Right lobe of liver (tissue), 6 donors: ENCODE measurements around the gene SARNP. TPM values are rescaled to one million over a fixed set of nuclear protein-coding genes. Genes with fewer than 3 reads are reported as not detected.

Source experiments
- ATAC-seq, 4 donors: fragments of 200-7000 bp; cut with Tn5 transposase; one replicate each; pipeline ENCODE4 v1.9.1; 2020; ENCODE audit warnings: mild to moderate bottlenecking in 4 of 4, moderate library complexity in 4 of 4
- DNase-seq, 3 donors: peaks; one replicate each; pipeline ENCODE4 v3.0.0-alpha.2; 2020
- H3K27ac ChIP-seq, 3 donors: fragments of 200-600 bp; one replicate each; pipeline ENCODE4 v1.8.0; 2022
- H3K27me3 ChIP-seq, 2 donors: fragments of 200-600 bp; one replicate each; pipeline ENCODE4 v1.8.0; 2022
- H3K36me3 ChIP-seq, 4 donors: fragments of 200-600 bp; sonication (generic) in 1 of 4; one replicate each; pipeline versions ENCODE4 v1.5.1 to v1.8.0; 2017 to 2022; ENCODE audit warnings: control low read depth in 1 of 4
- H3K4me1 ChIP-seq, 4 donors: fragments of 200-600 bp; sonication (generic) in 1 of 4; one replicate each; pipeline versions ENCODE4 v1.5.1 to v1.8.0; 2017 to 2022; ENCODE audit warnings: control low read depth in 1 of 4
- H3K4me3 ChIP-seq, 3 donors: fragments of 200-600 bp; one replicate each; pipeline ENCODE4 v1.8.0; 2022
- H3K9me3 ChIP-seq, 4 donors: fragments of 200-600 bp; sonication (generic) in 1 of 4; one replicate each; pipeline versions ENCODE4 v1.5.1 to v1.8.0; 2017 to 2022; ENCODE audit warnings: control low read depth in 1 of 4
- CTCF ChIP-seq, 4 donors: fragments of 200-600 bp in 3 of 4; fragments of 450-650 bp in 1 of 4; IDR thresholded peaks; one replicate each; pipeline versions ENCODE4 v1.5.1 to v1.8.0; 2016 to 2022; ENCODE audit warnings: antibody characterized with exemption in 4 of 4, mild to moderate bottlenecking in 2 of 4
- POLR2A ChIP-seq: fragments of 450-650 bp; IDR thresholded peaks from one replicate; pipeline ENCODE4 v1.6.1; 2017; ENCODE audit warnings: antibody characterized with exemption, mild to moderate bottlenecking
- WGBS: methylation state at CpG from one replicate; pipeline ENCODE4 v1.1.6; 2018; ENCODE audit warnings: low coverage, low lambda C conversion rate; ENCODE audit not compliant: insufficient coverage; ENCODE audit errors: missing lambda C conversion rate; 5-methylcytosine and 5-hydroxymethylcytosine counted together
- intact Hi-C, 2 donors: fragments of 100-400 bp; cut with DNase I; formaldehyde crosslinking; loops; one replicate each; pipeline versions ENCODE4 v1.11.2 to v1.14.1; 2022
- total RNA-seq, 6 experiments: library from RNA; depleted of rRNA in 2 of 6; stranded (reverse); fragments of >200 nt in 2 of 6; fragmentation: NEBNext Ultra II Directional in 3 of 6; extraction: Animal tissue kit (Norgen Biotek cat#: 25700) in 3 of 6; gene quantifications; one replicate each; pipeline versions ENCODE4 v1.1.0 to v1.2.4, GENCODE V29; 2016 to 2023
- donor health status: DM: no; HTN: yes; CAD: no.
- donor health status: DM: no; HTN: no; CAD: no.
- donor health status: DM: no; HTN: no; CAD: no.
- donor health status: DM: no; HTN: yes; CAD: no.
- donor health status: DM: no; HTN: yes; CAD: no.

Gene SARNP
- total RNA-seq, 6 experiments from 2014 or later, result 11.3 to 22.3 (median 17.0) TPM

- DNase-seq (no peak), ATAC-seq (no peak)
- WGBS, result 91% methylated on average over 7 of the region's 7 CpGs
- H3K4me3 ChIP-seq, result no peak overlapping the region
- no peaks in the 10 kb centered on the region for H3K4me1 ChIP-seq
- H3K9me3 ChIP-seq, result no peaks in the 10 kb centered on the region
- intact Hi-C loops, result no loop called here
- TF ChIP-seq CTCF (IDR thresholded peaks at IDR 0.05), result no peak
- TF ChIP-seq POLR2A, result no peak
- H3K36me3 ChIP-seq, result peaks cover 5 to 78% (median 31%) of the 10 kb centered on the region in 4 donors
- H3K27me3 ChIP-seq, result no peaks in the 10 kb centered on the region
- H3K27ac ChIP-seq, result no peak overlapping the region
These were observed 29.0 kb downstream of the SARNP start for GRCh38 chr12:55788546-55788945.

DNA sequence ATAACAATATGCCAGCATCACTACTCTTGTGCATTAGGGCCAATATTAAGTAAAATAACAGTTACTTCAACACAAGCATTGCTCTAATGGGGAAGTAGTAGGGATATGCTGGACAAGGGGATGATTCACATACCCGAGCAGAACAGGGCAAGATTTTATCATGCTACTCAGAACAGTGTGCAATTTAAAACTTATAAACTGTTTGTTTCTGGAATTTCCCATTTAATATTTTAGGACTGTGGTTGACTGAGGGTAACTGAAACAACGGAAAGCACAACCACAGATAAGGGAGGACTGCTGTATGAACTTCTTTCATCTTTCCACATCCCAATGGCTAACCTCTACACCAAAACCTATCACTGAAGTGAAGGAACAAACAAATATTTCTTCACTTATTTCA lies 36.8 kb downstream of the SARNP start:
- DNase-seq (no peak), ATAC-seq (no peak)
- intact Hi-C loops, result no loop called here
- Histone ChIP-seq H3K4me3 (no peak overlapping the region), H3K27me3 (no peaks in the 10 kb centered on the region), H3K9me3 (no peaks in the 10 kb centered on the region), H3K36me3 (peaks cover 0 to 74% (median 19%) of the 10 kb centered on the region in 4 donors), H3K27ac (no peak overlapping the region), H3K4me1 (no peaks in the 10 kb centered on the region)
- WGBS, result 59% methylated on average over 2 of the region's 2 CpGs
- no peak for TF ChIP-seq POLR2A
- TF ChIP-seq CTCF (IDR thresholded peaks at IDR 0.05), result no peak

GRCh38 chr12:55777856-55778255 lies 39.7 kb downstream of the SARNP start:
- intact Hi-C loops, result no loop called here

DNA sequence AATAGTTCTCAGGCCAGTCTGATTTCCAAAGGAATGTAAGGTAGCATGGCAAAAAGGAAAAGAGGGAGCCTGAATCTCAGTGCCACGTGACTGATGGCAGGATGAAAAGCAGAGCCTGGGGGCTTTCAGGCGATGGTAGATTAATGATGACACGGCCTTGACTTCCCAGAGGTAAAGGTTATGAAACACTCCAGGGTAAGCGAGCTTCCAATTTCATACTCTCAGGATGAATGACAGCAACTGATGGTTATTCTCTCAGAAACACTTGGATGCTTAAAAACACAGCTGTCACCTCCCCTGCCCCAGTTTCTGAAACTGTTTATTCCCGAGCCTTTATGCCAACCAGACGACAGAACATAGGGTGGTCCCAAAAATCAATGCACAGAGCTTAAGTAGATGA lies 45.8 kb downstream of the SARNP start:
- peaks cover 0 to 10% (median under 1%) of the 10 kb centered on the region in 4 donors for H3K36me3 ChIP-seq
- intact Hi-C loops, result no loop called here
- H3K27me3 ChIP-seq, result no peaks in the 10 kb centered on the region
- H3K27ac ChIP-seq, result no peak overlapping the region
- no peaks in the 10 kb centered on the region for H3K9me3 ChIP-seq
- H3K4me3 ChIP-seq, result no peak overlapping the region
- no peak for DNase-seq
- no peak for TF ChIP-seq CTCF (IDR thresholded peaks at IDR 0.05)
- no peak for TF ChIP-seq POLR2A
- no peaks in the 10 kb centered on the region for H3K4me1 ChIP-seq
- no peak for ATAC-seq
- WGBS, result 70% methylated on average over 6 of the region's 6 CpGs

More at GRCh38 chr12:55777856-55778255, 39.7 kb downstream of the SARNP start:
- ATAC-seq (no peak), DNase-seq (no peak)
- Histone ChIP-seq H3K4me1 (no peaks in the 10 kb centered on the region), H3K27me3 (no peaks in the 10 kb centered on the region), H3K9me3 (no peaks in the 10 kb centered on the region), H3K27ac (no peak overlapping the region), H3K36me3 (peaks cover 0 to 46% (median 10%) of the 10 kb centered on the region in 4 donors), H3K4me3 (no peak overlapping the region)
- 86% methylated on average over 3 of the region's 3 CpGs for WGBS
- no peak for TF ChIP-seq POLR2A
- TF ChIP-seq CTCF (IDR thresholded peaks at IDR 0.05), result no peak

DNA sequence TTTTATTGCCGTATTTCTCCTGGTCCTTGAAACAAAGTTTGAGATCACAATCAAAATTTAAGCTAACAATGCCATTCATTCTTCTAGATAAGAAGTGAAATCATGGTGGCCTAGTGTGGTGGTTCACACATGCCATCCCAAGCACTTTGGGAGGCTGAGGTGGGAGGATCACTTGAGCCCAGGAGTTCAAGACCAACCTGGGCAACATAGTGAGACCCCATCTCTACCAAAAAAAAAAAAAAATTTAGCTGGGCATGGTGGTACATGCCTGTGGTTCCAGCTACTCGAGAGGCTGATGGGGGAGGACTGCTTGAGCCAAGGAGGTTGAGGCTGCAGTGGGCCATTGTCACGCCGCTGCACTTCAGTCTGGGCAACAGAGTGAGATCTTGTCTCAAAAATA lies 50.4 kb downstream of the SARNP start:
- ATAC-seq, result no peak
- Histone ChIP-seq H3K36me3 (peaks cover 0 to 10% (median 0%) of the 10 kb centered on the region in 4 donors), H3K9me3 (no peaks in the 10 kb centered on the region), H3K27me3 (no peaks in the 10 kb centered on the region), H3K27ac (no peak overlapping the region), H3K4me3 (no peak overlapping the region), H3K4me1 (no peaks in the 10 kb centered on the region)
- TF ChIP-seq CTCF (IDR thresholded peaks at IDR 0.05) (no peak), POLR2A (no peak)
- DNase-seq, result no peak
- WGBS, result 100% methylated on average over 3 of the region's 4 CpGs
- intact Hi-C loops, result no loop called here
